H1 (cell line): ENCODE measurements around the gene CACNA1D. TPM values are rescaled to one million over a fixed set of nuclear protein-coding genes. Genes with fewer than 3 reads are reported as not detected.

ENCODE experiments used
- CTCF ChIA-PET: fragments of 300-600 bp; sonication (Branson Sonifier 250); formaldehyde crosslinking; loops from one replicate; lab custom pipeline; 2021; ENCODE audit not compliant: partially characterized antibody; lab: Charles Lee
- POLR2A ChIA-PET: fragments of 300-600 bp; sonication (Branson Sonifier 250); formaldehyde crosslinking; loops from one replicate; lab custom pipeline; 2021; ENCODE audit warnings: inconsistent platforms; ENCODE audit not compliant: partially characterized antibody; lab: Charles Lee
- DNase-seq, 2 experiments: peaks; one replicate each; pipeline versions ENCODE4 v3.0.0 to v3.0.0-alpha.2; 2010 to 2022; ENCODE audit warnings: low spot score in 2 of 2, low read depth in 1 of 2, mixed read lengths in 1 of 2
- FAIRE-seq: peaks from 2 replicates; lab custom pipeline; 2011; peaks lifted over from hg19 to GRCh38; lab: Jason Lieb, UNC
- H2AFZ ChIP-seq: 2 replicates; pipeline ENCODE4 v1.8.1; 2012; ENCODE audit warnings: low read length, inconsistent platforms
- H2AK5ac ChIP-seq: 2 replicates; pipeline ENCODE4 v1.6.1; 2013; ENCODE audit warnings: low read depth, low read length
- H2BK120ac ChIP-seq: replicated peaks from 2 replicates; pipeline ENCODE3; 2013; ENCODE audit warnings: low read depth, low read length, inconsistent platforms
- H2BK12ac ChIP-seq: 2 replicates; pipeline ENCODE4 v1.6.1; 2013; ENCODE audit warnings: low read depth, low read length
- H2BK15ac ChIP-seq: 2 replicates; pipeline ENCODE4 v1.6.1; 2013; ENCODE audit warnings: low read length
- H2BK20ac ChIP-seq: 2 replicates; pipeline ENCODE4 v1.6.1; 2013; ENCODE audit warnings: low read length
- H2BK5ac ChIP-seq: 2 replicates; pipeline ENCODE4 v1.6.1; 2013; ENCODE audit warnings: low read depth, low read length
- H3K14ac ChIP-seq: 2 replicates; pipeline ENCODE4 v1.6.1; 2013; ENCODE audit warnings: inconsistent platforms; ENCODE audit not compliant: insufficient read length
- H3K18ac ChIP-seq: 2 replicates; pipeline ENCODE4 v1.6.1; 2013; ENCODE audit warnings: low read length; ENCODE audit errors: extremely low read depth
- H3K23ac ChIP-seq: 2 replicates; pipeline ENCODE4 v1.6.1; 2013; ENCODE audit warnings: inconsistent platforms; ENCODE audit not compliant: insufficient read length
- H3K23me2 ChIP-seq: 2 replicates; pipeline ENCODE4 v1.6.1; 2013; ENCODE audit warnings: low read depth, low read length
- H3K27ac ChIP-seq: 2 replicates; pipeline ENCODE4 v1.6.1; 2011; ENCODE audit warnings: low read depth, low read length, inconsistent platforms
- H3K27me3 ChIP-seq, 4 experiments: replicated peaks in 1 of 4; 1 replicate in 1 of 4; 2 replicates in 3 of 4; pipeline versions ENCODE4 v1.6.1 to v1.8.1; 2011 to 2013; ENCODE audit warnings: low read length in 3 of 4, mild to moderate bottlenecking in 3 of 4, inconsistent platforms in 2 of 4, mixed read lengths in 2 of 4, moderate library complexity in 1 of 4; ENCODE audit not compliant: control insufficient read depth in 3 of 4, insufficient read depth in 3 of 4; ENCODE audit errors: extremely low read depth in 1 of 4
- H3K36me3 ChIP-seq, 4 experiments: 2 replicates each; pipeline versions ENCODE4 v1.6.1 to v1.8.1; 2011 to 2013; ENCODE audit warnings: mild to moderate bottlenecking in 4 of 4, low read length in 3 of 4, moderate library complexity in 2 of 4, control low read depth in 1 of 4, inconsistent platforms in 1 of 4; ENCODE audit not compliant: insufficient read depth in 4 of 4, control insufficient read depth in 2 of 4
- H3K4ac ChIP-seq: replicated peaks from 2 replicates; pipeline ENCODE3; 2013; ENCODE audit warnings: low read length, low read depth, mixed read lengths, inconsistent platforms; ENCODE audit not compliant: insufficient read length
- H3K4me1 ChIP-seq, 4 experiments: replicated peaks in 1 of 4; 1 replicate in 1 of 4; 2 replicates in 3 of 4; pipeline versions ENCODE4 v1.6.1 to v1.8.1; 2011 to 2013; ENCODE audit warnings: low read length in 3 of 4, inconsistent platforms in 2 of 4, mixed read lengths in 1 of 4; ENCODE audit not compliant: insufficient read depth in 4 of 4, control insufficient read depth in 3 of 4
- H3K4me2 ChIP-seq, 2 experiments: 2 replicates each; pipeline versions ENCODE4 v1.6.1 to v1.8.1; 2011 to 2013; ENCODE audit warnings: low read depth in 2 of 2, low read length in 2 of 2, control low read depth in 1 of 2, inconsistent platforms in 1 of 2, mild to moderate bottlenecking in 1 of 2; ENCODE audit not compliant: insufficient read depth in 1 of 2
- H3K4me3 ChIP-seq, 4 experiments: fragments of 200-600, 300-600 bp in 1 of 4; sonication (generic), shearing (Covaris generic), sonication (Bioruptor Twin) in 1 of 4; 2 replicates each; pipeline versions ENCODE4 v1.5.1 to v1.8.1; 2011 to 2016; ENCODE audit warnings: low read length in 4 of 4, low read depth in 3 of 4, control low read depth in 2 of 4, inconsistent platforms in 2 of 4, mild to moderate bottlenecking in 2 of 4, mixed read lengths in 1 of 4, moderate library complexity in 1 of 4; ENCODE audit not compliant: insufficient read depth in 2 of 4; ENCODE audit errors: extremely low read depth in 1 of 4
- H3K56ac ChIP-seq: replicated peaks from 2 replicates; pipeline ENCODE3; 2013; ENCODE audit warnings: low read depth, mild to moderate bottlenecking, mixed read lengths, low read length, inconsistent platforms; ENCODE audit not compliant: insufficient read length
- H3K79me1 ChIP-seq: 2 replicates; pipeline ENCODE4 v1.6.1; 2013; ENCODE audit warnings: low read depth, low read length, control low read depth
- H3K79me2 ChIP-seq, 2 experiments: 2 replicates each; pipeline versions ENCODE4 v1.6.1 to v1.8.1; 2012 to 2013; ENCODE audit warnings: low read length in 2 of 2, mild to moderate bottlenecking in 2 of 2, inconsistent platforms in 1 of 2; ENCODE audit not compliant: insufficient read depth in 2 of 2, control insufficient read depth in 1 of 2
- H3K9ac ChIP-seq, 4 experiments: replicated peaks in 1 of 4; 1 replicate in 1 of 4; 2 replicates in 3 of 4; pipeline versions ENCODE4 v1.6.1 to v1.8.1; 2011 to 2013; ENCODE audit warnings: low read depth in 3 of 4, low read length in 3 of 4, control low read depth in 2 of 4, mild to moderate bottlenecking in 2 of 4, moderate library complexity in 2 of 4, inconsistent platforms in 1 of 4; ENCODE audit errors: extremely low read depth in 1 of 4
- H3K9me3 ChIP-seq, 2 experiments: 2 replicates each; pipeline versions ENCODE4 v1.6.1 to v1.8.1; 2012 to 2013; ENCODE audit warnings: mild to moderate bottlenecking in 2 of 2, moderate library complexity in 2 of 2, control low read depth in 1 of 2, inconsistent platforms in 1 of 2, low read depth in 1 of 2, low read length in 1 of 2, mixed read lengths in 1 of 2; ENCODE audit not compliant: insufficient read depth in 2 of 2
- H4K20me1 ChIP-seq, 2 experiments: replicated peaks in 1 of 2; 2 replicates each; pipeline versions ENCODE3 to v1.8.1; 2011 to 2013; ENCODE audit warnings: inconsistent platforms in 2 of 2, low read length in 2 of 2, mild to moderate bottlenecking in 1 of 2; ENCODE audit not compliant: insufficient read depth in 2 of 2, control insufficient read depth in 1 of 2
- H4K5ac ChIP-seq: 2 replicates; pipeline ENCODE4 v1.6.1; 2013; ENCODE audit warnings: low read length, low read depth, mixed read lengths, inconsistent platforms; ENCODE audit not compliant: insufficient read length
- H4K8ac ChIP-seq: 2 replicates; pipeline ENCODE4 v1.8.0; 2013; ENCODE audit warnings: mild to moderate bottlenecking, moderate library complexity, low read length, inconsistent platforms; ENCODE audit not compliant: insufficient read depth; ENCODE audit errors: extremely low read depth
- H4K91ac ChIP-seq: replicated peaks from 2 replicates; pipeline ENCODE3; 2013; ENCODE audit warnings: low read length, mixed read lengths, inconsistent platforms; ENCODE audit not compliant: insufficient read length
- CHD1 ChIP-seq: IDR thresholded peaks from 2 replicates; pipeline ENCODE4 v1.6.1; 2012; ENCODE audit warnings: low read depth, low read length, improper control_type of control experiment
- CREB1 ChIP-seq: IDR thresholded peaks from 2 replicates; pipeline ENCODE4 v1.6.1; 2012; ENCODE audit warnings: inconsistent platforms
- CTCF ChIP-seq, 3 experiments: IDR thresholded peaks; 1 replicate in 2 of 3; 2 replicates in 1 of 3; pipeline versions ENCODE4 v1.5.1 to v1.6.1; 2011; ENCODE audit warnings: low read length in 3 of 3, mild to moderate bottlenecking in 3 of 3, inconsistent platforms in 2 of 3, low read depth in 1 of 3, moderate library complexity in 1 of 3; ENCODE audit not compliant: insufficient read depth in 1 of 3; ENCODE audit errors: control extremely low read depth in 1 of 3
- E2F6 ChIP-seq: IDR thresholded peaks from 2 replicates; pipeline ENCODE4 v1.6.1; 2012; ENCODE audit warnings: inconsistent platforms
- HDAC2 ChIP-seq, 2 experiments: fragments of 300-600 bp in 1 of 2; sonication (generic) in 1 of 2; IDR thresholded peaks; 2 replicates each; pipeline ENCODE4 v1.6.1; 2011 to 2012; ENCODE audit warnings: low read depth in 2 of 2, low read length in 2 of 2, mild to moderate bottlenecking in 2 of 2, moderate library complexity in 2 of 2, borderline replicate concordance in 1 of 2, inconsistent platforms in 1 of 2
- JUN ChIP-seq: IDR thresholded peaks from 2 replicates; pipeline ENCODE4 v1.6.1; 2011; ENCODE audit warnings: low read depth, mild to moderate bottlenecking, improper control_type of control experiment, low read length
- MAFK ChIP-seq: IDR thresholded peaks from 2 replicates; pipeline ENCODE4 v1.6.1; 2012; ENCODE audit warnings: low read depth, mild to moderate bottlenecking, improper control_type of control experiment, low read length
- RFX5 ChIP-seq: IDR thresholded peaks from 2 replicates; pipeline ENCODE4 v1.6.1; 2011; ENCODE audit warnings: low read depth, low read length, improper control_type of control experiment, borderline replicate concordance
- SIX5 ChIP-seq: IDR thresholded peaks from 2 replicates; pipeline ENCODE4 v1.6.1; 2011; ENCODE audit warnings: mild to moderate bottlenecking, low read depth, low read length
- SP4 ChIP-seq: IDR thresholded peaks from 2 replicates; pipeline ENCODE4 v1.6.1; 2012; ENCODE audit warnings: low read length, inconsistent platforms
- TAF7 ChIP-seq: optimal IDR thresholded peaks from 2 replicates; pipeline ENCODE3; 2011; ENCODE audit warnings: low read depth, mild to moderate bottlenecking, inconsistent platforms, low read length, moderate library complexity, borderline replicate concordance
- TEAD4 ChIP-seq: IDR thresholded peaks from 2 replicates; pipeline ENCODE4 v1.6.1; 2012; ENCODE audit warnings: low read depth, low read length, inconsistent platforms, mixed read lengths
- WGBS, 2 experiments: shearing (Covaris generic) in 1 of 2; methylation state at CpG; one replicate each; pipeline versions ENCODE4 v1.1.6 to v1.1.7; 2013 to 2015; ENCODE audit warnings: low lambda C conversion rate in 2 of 2, mixed read lengths in 2 of 2, inconsistent platforms in 1 of 2, low coverage in 1 of 2, missing lambda C conversion rate in 1 of 2; ENCODE audit not compliant: insufficient replicate concordance in 2 of 2, insufficient coverage in 1 of 2, insufficient read length in 1 of 2; ENCODE audit errors: extremely low coverage in 1 of 2, missing lambda C conversion rate in 1 of 2; 5-methylcytosine and 5-hydroxymethylcytosine counted together
- polyA plus RNA-seq, 7 experiments: library from polyadenylated mRNA; depleted of rRNA in 3 of 7; stranded (reverse) in 5 of 7; unstranded in 2 of 7; fragments of >200 nt in 5 of 7; fragments of 200-250 nt in 2 of 7; gene quantifications; 1 replicate in 5 of 7; 2 replicates in 1 of 7; 4 replicates in 1 of 7; pipeline versions ENCODE4 v1.2.1 to v1.2.3, GENCODE V29; 2011 to 2013; ENCODE audit warnings: missing spikeins in 2 of 7, mixed read lengths in 2 of 7
- total RNA-seq: library from RNA; stranded (reverse); fragmentation: NEBNext Ultra II Directional; extraction: Animal tissue kit (Norgen Biotek cat#: 25700); gene quantifications from 2 replicates; pipeline ENCODE4 v1.2.1, GENCODE V29; 2021

Gene CACNA1D
- total and polyA plus RNA-seq, 2 of the 8 experiments (the other 6 are each of a cell fraction or from before 2014, with no cell fraction given), result 2.0 to 2.9 TPM

GRCh38 chr3:53536282-53536681 lies 41.9 kb downstream of the CACNA1D start:
- no peaks in the 10 kb centered on the region for H3K23me2 ChIP-seq
- DNase-seq (no peak), FAIRE-seq (no peak)
- H3K18ac ChIP-seq, result no peak overlapping the region
- no peak overlapping the region for H3K56ac ChIP-seq
- 97% methylated on average over 4 of the region's 4 CpGs; no CpG with 5 or more reads in 1 of the 2 experiments for WGBS, 2 experiments
- H4K91ac ChIP-seq, result no peak overlapping the region
- H3K23ac ChIP-seq, result no peak overlapping the region
- no peak overlapping the region for H3K9ac ChIP-seq
- no peaks in the 10 kb centered on the region for H3K36me3 ChIP-seq
- ChIA-PET CTCF (interaction anchor here (1.7 kb wide), 1 partner anchor 21 kb away, joined by 4 read pairs; no protein-coding TSS in a partner anchor), POLR2A (no interaction called here)
- no peak overlapping the region for H2AK5ac ChIP-seq
- H3K4ac ChIP-seq, result no peak overlapping the region
- no peak overlapping the region for H2BK20ac ChIP-seq
- no peaks in the 10 kb centered on the region for H3K79me1 ChIP-seq
- no peak overlapping the region for H2BK12ac ChIP-seq
- H4K5ac ChIP-seq, result no peak overlapping the region
- peaks cover 0 to 8% (median 3%) of the 10 kb centered on the region in 4 experiments; a peak in 4 of 7 replicates for H3K4me1 ChIP-seq
- H3K9me3 ChIP-seq, result no peaks in the 10 kb centered on the region
- H2AFZ ChIP-seq, result no peak overlapping the region
- H3K4me2 ChIP-seq, result no peak overlapping the region
- H2BK5ac ChIP-seq, result no peak overlapping the region
- H3K14ac ChIP-seq, result no peak overlapping the region
- no peak overlapping the region for H3K27ac ChIP-seq
- no peak overlapping the region for H2BK15ac ChIP-seq
- H4K20me1 ChIP-seq, result no peaks in the 10 kb centered on the region
- H2BK120ac ChIP-seq, result no peak overlapping the region
- H3K27me3 ChIP-seq, result no peaks in the 10 kb centered on the region
- H3K79me2 ChIP-seq, result no peaks in the 10 kb centered on the region
- no peak overlapping the region for H4K8ac ChIP-seq
- no peak overlapping the region for H3K4me3 ChIP-seq
- no peak for TF ChIP-seq E2F6
- no peak for TF ChIP-seq CTCF (IDR thresholded peaks at IDR 0.05; ENCODE audit: control extremely low read depth in 1 of 3, insufficient read depth in 1 of 3, low read depth in 1 of 3, low read length in 3 of 3)
- TF ChIP-seq SIX5, result no peak
- TF ChIP-seq CHD1, result no peak
- no peak for TF ChIP-seq MAFK
- no peak for TF ChIP-seq SP4
- TF ChIP-seq HDAC2 (IDR thresholded peaks at IDR 0.05; ENCODE audit: borderline replicate concordance in 1 of 2, low read depth in 2 of 2, low read length in 2 of 2), result no peak
- TF ChIP-seq CREB1, result no peak
- TF ChIP-seq RFX5, result no peak
- TF ChIP-seq TAF7, result no peak
- no peak for TF ChIP-seq JUN
- no peak for TF ChIP-seq TEAD4
